ENCODE results near the gene CKAP4.

The CKAP4 gene, protein sequence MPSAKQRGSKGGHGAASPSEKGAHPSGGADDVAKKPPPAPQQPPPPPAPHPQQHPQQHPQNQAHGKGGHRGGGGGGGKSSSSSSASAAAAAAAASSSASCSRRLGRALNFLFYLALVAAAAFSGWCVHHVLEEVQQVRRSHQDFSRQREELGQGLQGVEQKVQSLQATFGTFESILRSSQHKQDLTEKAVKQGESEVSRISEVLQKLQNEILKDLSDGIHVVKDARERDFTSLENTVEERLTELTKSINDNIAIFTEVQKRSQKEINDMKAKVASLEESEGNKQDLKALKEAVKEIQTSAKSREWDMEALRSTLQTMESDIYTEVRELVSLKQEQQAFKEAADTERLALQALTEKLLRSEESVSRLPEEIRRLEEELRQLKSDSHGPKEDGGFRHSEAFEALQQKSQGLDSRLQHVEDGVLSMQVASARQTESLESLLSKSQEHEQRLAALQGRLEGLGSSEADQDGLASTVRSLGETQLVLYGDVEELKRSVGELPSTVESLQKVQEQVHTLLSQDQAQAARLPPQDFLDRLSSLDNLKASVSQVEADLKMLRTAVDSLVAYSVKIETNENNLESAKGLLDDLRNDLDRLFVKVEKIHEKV

DNA sequence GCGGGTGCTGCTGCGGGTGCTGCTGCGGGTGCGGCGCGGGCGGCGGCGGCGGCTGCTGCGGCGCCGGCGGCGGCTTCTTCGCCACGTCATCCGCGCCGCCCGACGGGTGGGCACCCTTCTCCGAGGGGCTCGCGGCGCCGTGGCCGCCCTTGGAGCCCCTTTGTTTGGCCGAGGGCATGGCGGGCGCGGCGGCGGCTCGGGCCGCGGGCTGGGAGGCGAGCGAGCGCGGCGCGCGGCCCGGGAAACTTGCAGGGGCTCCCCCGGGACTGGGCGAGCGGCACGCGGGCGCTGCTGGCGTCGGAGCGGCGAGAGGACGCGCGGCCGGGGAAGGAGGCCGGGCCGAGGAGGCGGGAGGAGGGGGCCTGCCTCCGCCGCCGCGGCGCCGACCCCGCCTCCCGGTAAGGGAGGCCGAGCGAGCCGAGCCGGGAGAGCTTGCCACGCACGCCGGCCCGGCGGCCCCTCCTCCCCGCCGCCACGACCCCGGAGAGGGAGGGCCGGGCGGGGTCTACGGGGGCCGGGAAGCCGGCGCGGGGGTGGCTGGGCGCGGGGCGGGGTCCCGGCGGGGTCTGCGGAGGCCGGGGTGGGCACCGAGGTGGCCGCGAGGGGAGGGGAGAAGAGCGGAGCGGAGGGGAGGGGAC lies at the start of gene CKAP4:
TSS of gene CKAP4 (minus strand) at position 347 of the 638 bp plus-strand sequence. CDS start at position 178, 169 bp downstream.
- Histone ChIP-seq H3K4me2 (ENCODE audit: low read length) (peak within 1 kb of the TSS; percentile 92), H3K9me3 (ENCODE audit: control insufficient read depth, insufficient read depth, low read length) (no peaks in the 10 kb centered on the region), H3F3A (ENCODE audit: control insufficient read depth, insufficient read depth) (peaks cover 21% of the 10 kb centered on the region), H3K79me2 (ENCODE audit: control insufficient read depth, low read length) (peaks cover 6% of the 10 kb centered on the region; the same call in 1 of the 2 replicates), H3K27me3 (ENCODE audit: control insufficient read depth, low read length) (no peaks in the 10 kb centered on the region), H3K4me3 (ENCODE audit: low read length) (peak within 1 kb of the TSS; percentile 74), H3K27ac (ENCODE audit: low read depth, low read length) (peak within 1 kb of the TSS; percentile 89), H4K20me1 (ENCODE audit: control insufficient read depth, insufficient read depth, low read depth, low read length) (no peaks in the 10 kb centered on the region), H3K9me2 (replicated peaks; ENCODE audit: control insufficient read depth, low read length) (no peaks in the 10 kb centered on the region), H3K36me3 (ENCODE audit: control insufficient read depth, low read length) (no peaks in the 10 kb centered on the region), H3K4me1 (ENCODE audit: control insufficient read depth, low read length) (peaks cover 46% of the 10 kb centered on the region)
- TF ChIP-seq, protein P1, sequence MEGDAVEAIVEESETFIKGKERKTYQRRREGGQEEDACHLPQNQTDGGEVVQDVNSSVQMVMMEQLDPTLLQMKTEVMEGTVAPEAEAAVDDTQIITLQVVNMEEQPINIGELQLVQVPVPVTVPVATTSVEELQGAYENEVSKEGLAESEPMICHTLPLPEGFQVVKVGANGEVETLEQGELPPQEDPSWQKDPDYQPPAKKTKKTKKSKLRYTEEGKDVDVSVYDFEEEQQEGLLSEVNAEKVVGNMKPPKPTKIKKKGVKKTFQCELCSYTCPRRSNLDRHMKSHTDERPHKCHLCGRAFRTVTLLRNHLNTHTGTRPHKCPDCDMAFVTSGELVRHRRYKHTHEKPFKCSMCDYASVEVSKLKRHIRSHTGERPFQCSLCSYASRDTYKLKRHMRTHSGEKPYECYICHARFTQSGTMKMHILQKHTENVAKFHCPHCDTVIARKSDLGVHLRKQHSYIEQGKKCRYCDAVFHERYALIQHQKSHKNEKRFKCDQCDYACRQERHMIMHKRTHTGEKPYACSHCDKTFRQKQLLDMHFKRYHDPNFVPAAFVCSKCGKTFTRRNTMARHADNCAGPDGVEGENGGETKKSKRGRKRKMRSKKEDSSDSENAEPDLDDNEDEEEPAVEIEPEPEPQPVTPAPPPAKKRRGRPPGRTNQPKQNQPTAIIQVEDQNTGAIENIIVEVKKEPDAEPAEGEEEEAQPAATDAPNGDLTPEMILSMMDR (IDR thresholded peaks at IDR 0.05; ENCODE audit: low read depth, low read length, poor library complexity, severe bottlenecking) = no peak
- no peak for TF ChIP-seq EZH2phosphoT487 (IDR thresholded peaks at IDR 0.05; ENCODE audit: borderline replicate concordance, low read length)

DNA sequence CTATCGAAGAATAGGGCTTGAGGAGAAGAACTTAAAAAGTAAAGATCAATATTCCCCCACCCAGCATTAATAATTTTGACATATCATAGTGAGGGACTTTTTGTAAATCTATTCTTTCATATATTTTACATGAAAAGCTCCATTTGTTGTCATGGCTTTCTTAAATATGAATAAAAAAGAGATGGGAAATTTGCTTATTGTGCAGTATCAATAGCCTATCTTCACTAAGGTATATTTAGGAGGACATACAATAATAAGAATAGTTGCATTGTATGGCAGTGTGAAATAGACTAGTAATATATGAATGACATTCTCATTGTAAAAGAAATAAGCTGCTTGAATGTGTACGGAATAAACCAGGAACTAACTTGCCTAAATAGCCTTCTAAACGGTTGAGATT lies 49.3 kb upstream of the CKAP4 start:
- H3K4me2 ChIP-seq (ENCODE audit: low read length) = no peak overlapping the region

DNA sequence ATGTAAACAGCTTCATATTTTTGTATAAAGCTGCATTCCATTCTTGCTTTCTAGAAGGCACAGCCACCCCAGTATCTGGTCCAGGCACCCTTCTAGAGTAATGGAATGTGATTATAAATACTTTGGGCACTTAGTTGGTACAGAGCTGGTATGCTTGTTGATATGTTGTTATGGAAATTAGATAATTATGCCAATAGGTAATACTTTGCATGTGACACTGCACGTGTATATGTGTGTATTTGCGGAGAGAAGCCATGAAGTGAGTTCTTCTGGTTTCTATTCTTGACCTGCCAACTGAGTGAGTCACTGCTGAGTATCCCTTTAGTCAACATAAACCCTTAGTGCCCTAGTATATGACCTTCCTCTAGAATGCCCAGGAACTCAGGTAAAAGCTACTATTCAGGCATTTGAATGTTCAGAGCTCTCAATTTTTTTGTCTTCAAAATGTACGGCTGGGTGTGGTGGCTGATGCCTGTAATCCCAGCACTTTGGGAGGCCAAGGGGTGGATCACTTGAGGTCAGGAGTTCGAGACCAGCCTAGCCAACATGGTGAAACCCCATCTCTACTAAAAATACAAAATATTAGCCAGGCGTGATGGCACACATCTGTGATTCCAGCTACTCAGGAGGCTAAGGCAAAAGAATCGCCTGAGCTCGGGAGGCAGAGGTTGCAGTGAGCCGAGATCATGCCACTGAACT lies 48.5 kb upstream of the CKAP4 start:
- Histone ChIP-seq H3K4me3 (ENCODE audit: low read length) (no peak overlapping the region), H3K36me3 (ENCODE audit: control insufficient read depth, low read length) (no peaks in the 10 kb centered on the region), H3K9me3 (ENCODE audit: control insufficient read depth, insufficient read depth, low read length) (no peaks in the 10 kb centered on the region), H4K20me1 (ENCODE audit: control insufficient read depth, insufficient read depth, low read depth, low read length) (no peaks in the 10 kb centered on the region), H3K9me2 (replicated peaks; ENCODE audit: control insufficient read depth, low read length) (no peaks in the 10 kb centered on the region), H3K4me2 (ENCODE audit: low read length) (no peak overlapping the region), H3K27me3 (ENCODE audit: control insufficient read depth, low read length) (no peaks in the 10 kb centered on the region), H3K4me1 (ENCODE audit: control insufficient read depth, low read length) (peaks cover 11% of the 10 kb centered on the region), H3K79me2 (ENCODE audit: control insufficient read depth, low read length) (no peaks in the 10 kb centered on the region), H3K27ac (ENCODE audit: low read depth, low read length) (no peak overlapping the region), H3F3A (ENCODE audit: control insufficient read depth, insufficient read depth) (no peaks in the 10 kb centered on the region)
- no peak for TF ChIP-seq EZH2phosphoT487 (IDR thresholded peaks at IDR 0.05; ENCODE audit: borderline replicate concordance, low read length)
- TF ChIP-seq, protein P1 (IDR thresholded peaks at IDR 0.05; ENCODE audit: low read depth, low read length, poor library complexity, severe bottlenecking) = no peak

More for the DNA sequence above, 49.3 kb upstream of the CKAP4 start:
- Histone ChIP-seq H3K9me2 (replicated peaks; ENCODE audit: control insufficient read depth, low read length) (no peaks in the 10 kb centered on the region), H3K9me3 (ENCODE audit: control insufficient read depth, insufficient read depth, low read length) (no peaks in the 10 kb centered on the region), H3K27ac (ENCODE audit: low read depth, low read length) (no peak overlapping the region), H3K79me2 (ENCODE audit: control insufficient read depth, low read length) (no peaks in the 10 kb centered on the region), H3K4me3 (ENCODE audit: low read length) (no peak overlapping the region), H4K20me1 (ENCODE audit: control insufficient read depth, insufficient read depth, low read depth, low read length) (no peaks in the 10 kb centered on the region), H3F3A (ENCODE audit: control insufficient read depth, insufficient read depth) (no peaks in the 10 kb centered on the region), H3K36me3 (ENCODE audit: control insufficient read depth, low read length) (no peaks in the 10 kb centered on the region), H3K27me3 (ENCODE audit: control insufficient read depth, low read length) (no peaks in the 10 kb centered on the region), H3K4me1 (ENCODE audit: control insufficient read depth, low read length) (peaks cover 18% of the 10 kb centered on the region)
- TF ChIP-seq EZH2phosphoT487 (IDR thresholded peaks at IDR 0.05; ENCODE audit: borderline replicate concordance, low read length) = no peak
- TF ChIP-seq, protein P1 (IDR thresholded peaks at IDR 0.05; ENCODE audit: low read depth, low read length, poor library complexity, severe bottlenecking) = no peak

Measured in DOHH2 (cell line).